SK-N-MC (cell line): Measurements from ENCODE around the gene MSMB.

Experiments used
- EZH2 ChIP-seq: fragments of 200-600 bp; sonication (generic); IDR thresholded peaks from one replicate; pipeline ENCODE4 v1.6.1; 2017; ENCODE audit warnings: antibody characterized with exemption
- POLR2AphosphoS5 ChIP-seq: IDR thresholded peaks from 2 replicates; pipeline ENCODE4 v1.6.1; 2012; ENCODE audit warnings: mild to moderate bottlenecking, low read depth, low read length, borderline replicate concordance

DNA sequence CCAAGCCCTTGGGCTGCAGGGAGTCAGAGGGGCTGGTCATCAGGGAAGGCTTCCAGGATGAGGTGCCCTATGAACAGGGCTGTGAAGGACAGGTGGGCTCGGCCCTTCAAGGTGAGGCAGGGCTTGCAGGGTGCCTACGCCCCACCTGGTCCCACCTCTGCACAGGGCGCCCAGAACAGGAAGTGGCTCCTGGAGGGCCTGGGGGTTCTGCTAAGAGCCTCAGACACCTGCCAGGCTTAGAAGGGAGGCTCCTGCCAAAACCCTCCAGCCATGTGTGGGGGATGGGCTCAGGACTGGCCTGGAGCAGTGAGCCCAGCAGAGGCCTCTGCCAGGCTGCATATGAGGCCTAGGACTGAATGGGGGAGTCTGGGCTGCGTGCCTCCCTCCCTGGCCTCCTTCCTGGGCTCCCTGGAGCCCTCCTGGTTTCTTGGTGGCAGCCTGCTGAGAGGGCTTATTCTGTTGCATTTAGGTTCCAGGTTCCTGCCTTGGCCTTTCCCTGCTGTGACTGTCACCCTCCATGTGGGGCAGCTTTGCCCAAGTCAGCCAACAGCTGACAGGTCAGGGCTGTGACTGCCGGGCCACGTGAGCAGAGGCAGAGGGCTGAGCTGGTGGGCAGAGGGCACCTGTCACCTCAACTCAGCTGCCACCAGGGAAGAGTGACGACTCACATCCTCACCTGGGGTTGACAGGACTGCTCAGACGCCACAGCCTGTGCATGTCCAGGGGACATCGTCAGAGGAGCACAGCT, 45.2 kb upstream of the MSMB start:
- TF ChIP-seq POLR2AphosphoS5 (no peak), EZH2 (no peak)
